IPS-15b (cell line): ENCODE results near the gene SLC2A14.
"Not testable (repeated sequence)": the region's sequence is repeated elsewhere in the genome, so short reads cannot be mapped to it uniquely, and the experiment has no call there.

Experiments used
- H3K27me3 ChIP-seq: one replicate; pipeline ENCODE4 v1.6.1; 2013; ENCODE audit warnings: low read length; ENCODE audit not compliant: control insufficient read depth, insufficient read depth
- H3K36me3 ChIP-seq: one replicate; pipeline ENCODE4 v1.6.1; 2013; ENCODE audit warnings: low read length; ENCODE audit not compliant: control insufficient read depth, insufficient read depth
- H3K4me1 ChIP-seq: one replicate; pipeline ENCODE4 v1.6.1; 2013; ENCODE audit warnings: mild to moderate bottlenecking, low read length; ENCODE audit not compliant: control insufficient read depth, insufficient read depth
- H3K4me3 ChIP-seq: one replicate; pipeline ENCODE4 v1.5.1; 2013; ENCODE audit warnings: low read depth, low read length
- H3K9ac ChIP-seq: one replicate; pipeline ENCODE4 v1.6.1; 2013; ENCODE audit warnings: low read depth, mild to moderate bottlenecking, low read length
- H3K9me3 ChIP-seq: one replicate; pipeline ENCODE4 v1.6.1; 2013; ENCODE audit warnings: mild to moderate bottlenecking, low read length; ENCODE audit not compliant: control insufficient read depth, insufficient read depth

Gene SLC2A14

GRCh38 chr12:7825754-7826153 is 47.0 kb downstream of the SLC2A14 start:
- H3K9ac ChIP-seq, H3K36me3 ChIP-seq, H3K27me3 ChIP-seq, H3K4me1 ChIP-seq, H3K9me3 ChIP-seq, H3K4me3 ChIP-seq: not testable (repeated sequence)

- Histone ChIP-seq H3K4me1 (no peaks in the 10 kb centered on the region), H3K27me3 (no peaks in the 10 kb centered on the region), H3K36me3 (no peaks in the 10 kb centered on the region), H3K4me3 (no peak overlapping the region), H3K9ac (no peak overlapping the region), H3K9me3 (no peaks in the 10 kb centered on the region)
These were observed 65.7 kb downstream of the SLC2A14 start for GRCh38 chr12:7806863-7807487.

GRCh38 chr12:7806319-7806718 is 66.4 kb downstream of the SLC2A14 start:
- H3K4me1 ChIP-seq, H3K27me3 ChIP-seq, H3K4me3 ChIP-seq: not testable (repeated sequence)

GRCh38 chr12:7801460-7801859 is 71.3 kb downstream of the SLC2A14 start:
- Histone ChIP-seq H3K9ac (no peak overlapping the region), H3K27me3 (no peaks in the 10 kb centered on the region), H3K4me3 (no peak overlapping the region), H3K36me3 (peaks cover 2% of the 10 kb centered on the region), H3K9me3 (no peaks in the 10 kb centered on the region), H3K4me1 (peaks cover 15% of the 10 kb centered on the region)

More at GRCh38 chr12:7806319-7806718, 66.4 kb downstream of the SLC2A14 start:
- H3K9ac ChIP-seq, H3K36me3 ChIP-seq, H3K9me3 ChIP-seq: not testable (repeated sequence)

GRCh38 chr12:7798750-7799308 is 73.9 kb downstream of the SLC2A14 start:
- not testable (repeated sequence) for H3K4me3 ChIP-seq, H3K9me3 ChIP-seq, H3K9ac ChIP-seq, H3K27me3 ChIP-seq
- peaks cover 15% of the 10 kb centered on the region for H3K4me1 ChIP-seq
- peaks cover 11% of the 10 kb centered on the region for H3K36me3 ChIP-seq

- Histone ChIP-seq H3K9me3 (no peaks in the 10 kb centered on the region), H3K36me3 (peaks cover 15% of the 10 kb centered on the region), H3K4me3 (no peak overlapping the region), H3K9ac (peak overlapping the region; percentile 70), H3K27me3 (no peaks in the 10 kb centered on the region), H3K4me1 (peaks cover 15% of the 10 kb centered on the region)
These were observed 74.9 kb downstream of the SLC2A14 start for GRCh38 chr12:7797698-7798398.

GRCh38 chr12:7797269-7797668 is 75.4 kb downstream of the SLC2A14 start:
- Histone ChIP-seq H3K36me3 (peaks cover 15% of the 10 kb centered on the region), H3K4me1 (peaks cover 15% of the 10 kb centered on the region)
- not testable (repeated sequence) for H3K27me3 ChIP-seq, H3K9ac ChIP-seq, H3K4me3 ChIP-seq, H3K9me3 ChIP-seq

- Histone ChIP-seq H3K4me1 (peaks cover 13% of the 10 kb centered on the region), H3K9ac (no peak overlapping the region), H3K9me3 (no peaks in the 10 kb centered on the region), H3K27me3 (no peaks in the 10 kb centered on the region), H3K36me3 (peaks cover 15% of the 10 kb centered on the region), H3K4me3 (no peak overlapping the region)
These were observed 79.5 kb downstream of the SLC2A14 start for GRCh38 chr12:7793211-7793610.

- H3K9me3 ChIP-seq, H3K36me3 ChIP-seq, H3K27me3 ChIP-seq: not testable (repeated sequence)
- Histone ChIP-seq H3K9ac (peak within 1 kb of the TSS; percentile 2), H3K4me1 (peaks cover 23% of the 10 kb centered on the region), H3K4me3 (peak within 1 kb of the TSS; percentile 69)
These were observed 83.7 kb downstream of the SLC2A14 start, which contains the start of gene NANOG for GRCh38 chr12:7788884-7789528. Gene NANOG, plus strand, starts transcription at chr12:7789402. Its CDS starts 213 bp downstream, at chr12:7789615.

GRCh38 chr12:7788294-7788660 is 84.4 kb downstream of the SLC2A14 start:
- peak overlapping the region; percentile 2 for H3K9ac ChIP-seq

GRCh38 chr12:7787574-7788293 is 85.0 kb downstream of the SLC2A14 start:
- Histone ChIP-seq H3K4me3 (peak overlapping the region; percentile 39), H3K36me3 (no peaks in the 10 kb centered on the region), H3K4me1 (peaks cover 23% of the 10 kb centered on the region), H3K9ac (peak overlapping the region; percentile 2), H3K9me3 (no peaks in the 10 kb centered on the region), H3K27me3 (no peaks in the 10 kb centered on the region)

More at GRCh38 chr12:7788294-7788660, 84.4 kb downstream of the SLC2A14 start:
- H3K4me1 ChIP-seq, result peaks cover 23% of the 10 kb centered on the region
- peak overlapping the region; percentile 39 for H3K4me3 ChIP-seq
- H3K36me3 ChIP-seq, result no peaks in the 10 kb centered on the region
- no peaks in the 10 kb centered on the region for H3K9me3 ChIP-seq
- no peaks in the 10 kb centered on the region for H3K27me3 ChIP-seq
